Endothelial cell of umbilical vein (primary cell): ENCODE measurements around the gene NFKBIL1.

Experiments used
- CTCF ChIP-seq, 2 donors: IDR thresholded peaks; 1 replicate in 1 of 2; 2 replicates in 1 of 2; pipeline ENCODE4 v1.5.1; 2011; ENCODE audit warnings: low read length in 2 of 2, mild to moderate bottlenecking in 2 of 2, moderate library complexity in 2 of 2, control low read depth in 1 of 2, inconsistent platforms in 1 of 2, low read depth in 1 of 2; ENCODE audit not compliant: insufficient read depth in 1 of 2; ENCODE audit errors: extremely low read depth in 1 of 2
- EZH2 ChIP-seq: IDR thresholded peaks from 2 replicates; pipeline ENCODE4 v1.6.1; 2012; ENCODE audit warnings: borderline replicate concordance, low read depth, mild to moderate bottlenecking, moderate library complexity, low read length, inconsistent platforms; ENCODE audit not compliant: severe bottlenecking
- FOS ChIP-seq: IDR thresholded peaks from 2 replicates; pipeline ENCODE4 v1.6.1; 2011; ENCODE audit warnings: mild to moderate bottlenecking, low read length, moderate library complexity, borderline replicate concordance; ENCODE audit not compliant: insufficient read depth
- GATA2 ChIP-seq: IDR thresholded peaks from 2 replicates; pipeline ENCODE4 v1.7.0; 2011; ENCODE audit warnings: low read depth, mild to moderate bottlenecking, moderate library complexity, mixed read lengths, low read length; ENCODE audit not compliant: insufficient read length, insufficient read depth
- JUN ChIP-seq: IDR thresholded peaks from 2 replicates; pipeline ENCODE4 v1.6.1; 2011; ENCODE audit warnings: borderline replicate concordance, low read depth; ENCODE audit not compliant: insufficient read length, insufficient read depth
- MYC ChIP-seq: IDR thresholded peaks from one replicate; pipeline ENCODE4 v1.6.1; 2011; ENCODE audit warnings: mild to moderate bottlenecking, low read depth, low read length
- POLR2A ChIP-seq: IDR thresholded peaks from 2 replicates; pipeline ENCODE4 v1.6.1; 2012; ENCODE audit warnings: low read depth, mild to moderate bottlenecking, control low read depth, low read length
- POLR2AphosphoS5 ChIP-seq: IDR thresholded peaks from 2 replicates; pipeline ENCODE4 v1.6.1; 2012; ENCODE audit warnings: low read depth, mild to moderate bottlenecking, control low read depth, low read length, moderate library complexity; ENCODE audit not compliant: insufficient read depth
- TF ChIP-seq, protein P1 (sequence below): IDR thresholded peaks from 2 replicates; pipeline ENCODE4 v1.6.1; 2011; ENCODE audit not compliant: insufficient read depth, insufficient read length

DNA sequence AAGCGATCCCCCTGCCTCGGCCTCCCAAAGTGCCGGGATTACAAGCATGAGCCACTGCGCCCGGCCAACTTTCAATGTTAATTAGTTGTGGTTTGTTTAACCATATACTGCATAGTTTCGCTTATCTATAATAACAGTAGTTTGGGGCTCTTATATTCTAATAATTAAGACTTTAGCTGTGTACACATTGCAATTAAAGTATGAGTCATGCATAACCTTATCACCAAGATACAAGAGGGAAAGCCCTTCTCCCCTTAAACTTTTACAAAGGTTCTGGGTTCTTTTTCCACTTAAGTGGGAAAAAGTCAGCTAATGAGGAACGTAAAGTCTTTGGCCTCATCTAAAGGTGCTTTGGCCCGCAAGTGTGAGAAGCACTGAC is 21.9 kb upstream of the NFKBIL1 start:
- TF ChIP-seq POLR2A, result no peak
- no peak for TF ChIP-seq CTCF (IDR thresholded peaks at IDR 0.05; ENCODE audit: extremely low read depth in 1 of 2, insufficient read depth in 1 of 2, low read depth in 1 of 2, low read length in 2 of 2)
- TF ChIP-seq JUN, result peak; percentile 29
- TF ChIP-seq EZH2, result no peak
- no peak for TF ChIP-seq POLR2AphosphoS5
- no peak for TF ChIP-seq GATA2
- TF ChIP-seq, protein P1, sequence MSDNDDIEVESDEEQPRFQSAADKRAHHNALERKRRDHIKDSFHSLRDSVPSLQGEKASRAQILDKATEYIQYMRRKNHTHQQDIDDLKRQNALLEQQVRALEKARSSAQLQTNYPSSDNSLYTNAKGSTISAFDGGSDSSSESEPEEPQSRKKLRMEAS, result no peak
- peak; percentile 9 for TF ChIP-seq FOS
- TF ChIP-seq MYC, result no peak
